SK-N-SH (cell line): ENCODE results near the gene LRIG1. TPM values are rescaled to one million over a fixed set of nuclear protein-coding genes. Genes with fewer than 3 reads are reported as not detected.

ENCODE experiments used
- CTCF ChIA-PET: fragments of 300-600, 350-600 bp; formaldehyde crosslinking; extraction: SDS; loops from one replicate; lab custom pipeline; 2021; lab: Yijun Ruan, JAX
- POLR2A ChIA-PET: fragments of 350-600 bp; sonication (Branson Sonifier 250); formaldehyde crosslinking; extraction: SDS; loops from one replicate; lab custom pipeline; 2020; ENCODE audit warnings: antibody characterized with exemption, inconsistent platforms; lab: Yijun Ruan, JAX
- DNase-seq: peaks from one replicate; pipeline ENCODE4 v3.0.0; 2012
- H2AFZ ChIP-seq: fragments of 200-600 bp; sonication (generic); 2 replicates; pipeline ENCODE4 v1.8.1; 2016; ENCODE audit warnings: antibody characterized with exemption, mild to moderate bottlenecking, low read depth
- H3F3A ChIP-seq: fragments of 200-600 bp; sonication (generic); replicated peaks from 2 replicates; pipeline ENCODE3; 2016; ENCODE audit warnings: antibody characterized with exemption, mild to moderate bottlenecking; ENCODE audit not compliant: insufficient read depth
- H3K27ac ChIP-seq, 2 experiments: fragments of 200-500 bp in 1 of 2; fragments of 200-600 bp in 1 of 2; sonication (Bioruptor generic) in 1 of 2; sonication (generic), shearing (Covaris generic) in 1 of 2; 2 replicates each; pipeline versions ENCODE4 v1.5.1 to v1.6.1; 2014 to 2016; ENCODE audit warnings: low read depth in 2 of 2, inconsistent platforms in 1 of 2, low read length in 1 of 2, mild to moderate bottlenecking in 1 of 2, mixed read lengths in 1 of 2
- H3K27me3 ChIP-seq: fragments of 200-600 bp; sonication (generic), shearing (Covaris generic); 2 replicates; pipeline ENCODE4 v1.6.1; 2016; ENCODE audit warnings: mixed run types; ENCODE audit not compliant: insufficient read depth
- H3K36me3 ChIP-seq, 2 experiments: fragments of 200-500 bp in 1 of 2; fragments of 200-600 bp in 1 of 2; sonication (Bioruptor generic) in 1 of 2; sonication (generic) in 1 of 2; replicated peaks in 1 of 2; 2 replicates each; pipeline versions ENCODE3 to v1.5.1; 2014 to 2016; ENCODE audit warnings: low read length in 1 of 2, mild to moderate bottlenecking in 1 of 2; ENCODE audit not compliant: insufficient read depth in 2 of 2, control insufficient read depth in 1 of 2
- H3K4me1 ChIP-seq, 2 experiments: fragments of 200-500 bp in 1 of 2; fragments of 200-600 bp in 1 of 2; sonication (Bioruptor generic) in 1 of 2; sonication (generic), shearing (Covaris generic) in 1 of 2; 2 replicates each; pipeline versions ENCODE4 v1.5.1 to v1.6.1; 2014 to 2016; ENCODE audit warnings: low read depth in 1 of 2, low read length in 1 of 2, mixed run types in 1 of 2; ENCODE audit not compliant: insufficient read depth in 2 of 2, control insufficient read depth in 1 of 2
- H3K4me2 ChIP-seq: fragments of 200-600 bp; sonication (generic), shearing (Covaris generic); 2 replicates; pipeline ENCODE4 v1.6.1; 2017; ENCODE audit warnings: mixed run types
- H3K4me3 ChIP-seq, 2 experiments: fragments of 200-500 bp in 1 of 2; fragments of 200-600 bp in 1 of 2; sonication (Bioruptor generic) in 1 of 2; sonication (generic), shearing (Covaris generic) in 1 of 2; 2 replicates each; pipeline versions ENCODE4 v1.5.1 to v1.8.1; 2014 to 2016; ENCODE audit warnings: low read depth in 2 of 2, inconsistent platforms in 1 of 2, low read length in 1 of 2, mild to moderate bottlenecking in 1 of 2, mixed read lengths in 1 of 2, moderate library complexity in 1 of 2
- H3K79me2 ChIP-seq: fragments of 200-600 bp; sonication (generic); 2 replicates; pipeline ENCODE4 v1.8.1; 2017; ENCODE audit warnings: mild to moderate bottlenecking; ENCODE audit not compliant: insufficient read depth
- H3K9ac ChIP-seq: fragments of 200-600 bp; sonication (generic); 2 replicates; pipeline ENCODE4 v1.6.1; 2017; ENCODE audit warnings: mixed run types
- H3K9me2 ChIP-seq: fragments of 200-600 bp; sonication (generic); 2 replicates; pipeline ENCODE4 v1.6.1; 2017; ENCODE audit warnings: mixed run types
- H3K9me3 ChIP-seq: fragments of 200-600 bp; sonication (generic); 2 replicates; pipeline ENCODE4 v1.6.1; 2017; ENCODE audit warnings: mixed run types, mild to moderate bottlenecking, moderate library complexity
- H4K20me1 ChIP-seq: fragments of 200-600 bp; sonication (generic); 2 replicates; pipeline ENCODE4 v1.6.1; 2017; ENCODE audit warnings: mild to moderate bottlenecking, mixed run types; ENCODE audit not compliant: insufficient read depth
- ELF1 ChIP-seq: IDR thresholded peaks from 2 replicates; pipeline ENCODE4 v1.4.0; 2012
- EP300 ChIP-seq, 2 experiments: IDR thresholded peaks; 2 replicates each; pipeline versions ENCODE4 v1.4.0 to v1.6.1; 2012; ENCODE audit warnings: borderline replicate concordance in 1 of 2, low read depth in 1 of 2, low read length in 1 of 2
- EZH2phosphoT487 ChIP-seq: fragments of 200-600 bp; sonication (generic); IDR thresholded peaks from 2 replicates; pipeline ENCODE4 v1.6.1; 2017; ENCODE audit warnings: low read depth, mixed run types, mild to moderate bottlenecking, antibody characterized with exemption, moderate library complexity, borderline replicate concordance
- FOSL2 ChIP-seq: IDR thresholded peaks from 2 replicates; pipeline ENCODE4 v1.4.0; 2012; ENCODE audit warnings: low read depth, mild to moderate bottlenecking, moderate library complexity, borderline replicate concordance
- FOXJ3 ChIP-seq: sonication (generic); formaldehyde crosslinking; IDR thresholded peaks from 2 replicates; pipeline ENCODE4 v1.5.1; 2020; ENCODE audit warnings: mild to moderate bottlenecking, missing genetic modification reagents
- GATA2 ChIP-seq: sonication (generic); formaldehyde crosslinking; IDR thresholded peaks from 2 replicates; pipeline ENCODE4 v1.5.0; 2020; ENCODE audit warnings: mild to moderate bottlenecking, missing genetic modification reagents
- JUND ChIP-seq: IDR thresholded peaks from 2 replicates; pipeline ENCODE4 v1.4.0; 2012
- MAX ChIP-seq: IDR thresholded peaks from 2 replicates; pipeline ENCODE4 v1.4.0; 2012; ENCODE audit warnings: low read depth
- MEF2A ChIP-seq: IDR thresholded peaks from 2 replicates; pipeline ENCODE4 v1.4.0; 2012; ENCODE audit warnings: low read depth, borderline replicate concordance
- MXI1 ChIP-seq: IDR thresholded peaks from 2 replicates; pipeline ENCODE4 v1.6.1; 2012; ENCODE audit warnings: mild to moderate bottlenecking, low read depth, low read length, improper control_type of control experiment
- TEAD4 ChIP-seq: IDR thresholded peaks from 2 replicates; pipeline ENCODE4 v1.4.0; 2012; ENCODE audit warnings: mild to moderate bottlenecking, borderline replicate concordance; ENCODE audit not compliant: insufficient read depth
- USF1 ChIP-seq: IDR thresholded peaks from 2 replicates; pipeline ENCODE4 v1.4.0; 2012; ENCODE audit warnings: low read depth, borderline replicate concordance
- YY1 ChIP-seq: IDR thresholded peaks from 2 replicates; pipeline ENCODE4 v1.4.0; 2012; ENCODE audit warnings: low read depth, mild to moderate bottlenecking
- WGBS: methylation state at CpG from one replicate; pipeline ENCODE4 v1.1.6; 2017; ENCODE audit warnings: low lambda C conversion rate; 5-methylcytosine and 5-hydroxymethylcytosine counted together
- polyA plus RNA-seq, 3 experiments: library from polyadenylated mRNA; depleted of rRNA; stranded (reverse); fragments of >200 nt; gene quantifications; 2 replicates each; pipeline ENCODE4 v1.2.3, GENCODE V29; 2012
- TF ChIP-seq, protein P1 (sequence below): fragments of 200-600 bp; sonication (generic); IDR thresholded peaks from 2 replicates; pipeline ENCODE4 v1.6.1; 2017; ENCODE audit warnings: antibody characterized with exemption, mild to moderate bottlenecking, moderate library complexity
- TF ChIP-seq, protein P2 (sequence below): IDR thresholded peaks from 2 replicates; pipeline ENCODE4 v1.4.0; 2012; ENCODE audit warnings: low read depth, borderline replicate concordance

The LRIG1 gene
- polyA plus RNA-seq, 1 of the 3 experiments (the other 2 are of a cell fraction) = 1.7 TPM

DNA sequence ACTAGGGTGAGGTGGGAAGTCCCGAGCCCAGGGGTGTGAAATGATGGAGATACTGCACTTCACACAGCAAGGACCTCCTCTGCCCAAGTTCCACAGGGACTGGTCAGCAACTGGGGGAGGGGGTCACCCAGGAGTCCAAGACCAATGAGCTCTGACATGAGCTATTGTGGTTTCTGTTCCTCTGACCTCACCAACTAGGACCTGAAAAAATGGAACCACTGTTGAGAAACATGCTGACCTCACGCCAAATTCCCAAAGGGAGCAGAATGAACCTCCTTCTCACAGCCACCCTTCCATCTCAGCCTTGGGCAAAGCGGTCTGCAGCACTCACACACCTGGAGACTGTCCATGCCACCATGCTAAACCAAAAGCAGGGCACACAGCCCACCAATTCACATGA, 69.3 kb downstream of the LRIG1 start (continued):
- TF ChIP-seq FOXJ3 = no peak
- no peak for TF ChIP-seq GATA2 (CRISPR knock-in tag)
- no peak for TF ChIP-seq MXI1

DNA sequence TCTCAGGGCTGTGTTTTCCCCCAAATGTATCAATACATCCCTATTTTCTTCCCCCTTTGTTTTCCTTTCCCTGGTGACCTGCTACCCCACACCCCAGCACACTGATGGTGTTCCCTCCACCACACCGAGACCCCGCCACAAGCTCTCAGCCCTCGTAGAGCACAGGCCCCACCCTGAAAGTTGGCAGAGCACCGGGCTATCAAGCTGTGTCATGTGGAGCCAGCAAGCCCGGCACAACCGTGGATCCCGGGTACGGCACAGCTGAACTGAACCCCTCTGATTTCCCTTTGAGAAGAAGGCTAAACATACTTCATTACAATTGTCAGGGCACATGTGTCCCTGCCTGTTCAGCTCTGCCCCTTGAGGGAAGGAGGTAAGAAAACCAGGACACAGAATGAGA, 69.9 kb downstream of the LRIG1 start:
- no peaks in the 10 kb centered on the region for H3K9me2 ChIP-seq
- no peaks in the 10 kb centered on the region for H3K27me3 ChIP-seq
- ChIA-PET CTCF (no interaction called here), POLR2A (no interaction called here)
- no peaks in the 10 kb centered on the region for H3K79me2 ChIP-seq
- H3F3A ChIP-seq = no peaks in the 10 kb centered on the region
- peaks cover 10 to 15% of the 10 kb centered on the region in 2 experiments for H3K4me1 ChIP-seq
- H3K36me3 ChIP-seq = no peaks in the 10 kb centered on the region
- no peak overlapping the region for H2AFZ ChIP-seq
- no peaks in the 10 kb centered on the region for H3K9me3 ChIP-seq
- H4K20me1 ChIP-seq = no peaks in the 10 kb centered on the region
- TF ChIP-seq, protein P1, sequence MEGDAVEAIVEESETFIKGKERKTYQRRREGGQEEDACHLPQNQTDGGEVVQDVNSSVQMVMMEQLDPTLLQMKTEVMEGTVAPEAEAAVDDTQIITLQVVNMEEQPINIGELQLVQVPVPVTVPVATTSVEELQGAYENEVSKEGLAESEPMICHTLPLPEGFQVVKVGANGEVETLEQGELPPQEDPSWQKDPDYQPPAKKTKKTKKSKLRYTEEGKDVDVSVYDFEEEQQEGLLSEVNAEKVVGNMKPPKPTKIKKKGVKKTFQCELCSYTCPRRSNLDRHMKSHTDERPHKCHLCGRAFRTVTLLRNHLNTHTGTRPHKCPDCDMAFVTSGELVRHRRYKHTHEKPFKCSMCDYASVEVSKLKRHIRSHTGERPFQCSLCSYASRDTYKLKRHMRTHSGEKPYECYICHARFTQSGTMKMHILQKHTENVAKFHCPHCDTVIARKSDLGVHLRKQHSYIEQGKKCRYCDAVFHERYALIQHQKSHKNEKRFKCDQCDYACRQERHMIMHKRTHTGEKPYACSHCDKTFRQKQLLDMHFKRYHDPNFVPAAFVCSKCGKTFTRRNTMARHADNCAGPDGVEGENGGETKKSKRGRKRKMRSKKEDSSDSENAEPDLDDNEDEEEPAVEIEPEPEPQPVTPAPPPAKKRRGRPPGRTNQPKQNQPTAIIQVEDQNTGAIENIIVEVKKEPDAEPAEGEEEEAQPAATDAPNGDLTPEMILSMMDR = no peak
- TF ChIP-seq TEAD4 (no peak), FOSL2 (no peak), YY1 (no peak), MXI1 (no peak), ELF1 (no peak), MAX (no peak), MEF2A (no peak), JUND (no peak), EZH2phosphoT487 (no peak), USF1 (no peak), GATA2 (CRISPR knock-in tag) (no peak), EP300 (IDR thresholded peaks at IDR 0.05; ENCODE audit: borderline replicate concordance in 1 of 2, low read depth in 1 of 2, low read length in 1 of 2) (no peak)
- TF ChIP-seq, protein P2, sequence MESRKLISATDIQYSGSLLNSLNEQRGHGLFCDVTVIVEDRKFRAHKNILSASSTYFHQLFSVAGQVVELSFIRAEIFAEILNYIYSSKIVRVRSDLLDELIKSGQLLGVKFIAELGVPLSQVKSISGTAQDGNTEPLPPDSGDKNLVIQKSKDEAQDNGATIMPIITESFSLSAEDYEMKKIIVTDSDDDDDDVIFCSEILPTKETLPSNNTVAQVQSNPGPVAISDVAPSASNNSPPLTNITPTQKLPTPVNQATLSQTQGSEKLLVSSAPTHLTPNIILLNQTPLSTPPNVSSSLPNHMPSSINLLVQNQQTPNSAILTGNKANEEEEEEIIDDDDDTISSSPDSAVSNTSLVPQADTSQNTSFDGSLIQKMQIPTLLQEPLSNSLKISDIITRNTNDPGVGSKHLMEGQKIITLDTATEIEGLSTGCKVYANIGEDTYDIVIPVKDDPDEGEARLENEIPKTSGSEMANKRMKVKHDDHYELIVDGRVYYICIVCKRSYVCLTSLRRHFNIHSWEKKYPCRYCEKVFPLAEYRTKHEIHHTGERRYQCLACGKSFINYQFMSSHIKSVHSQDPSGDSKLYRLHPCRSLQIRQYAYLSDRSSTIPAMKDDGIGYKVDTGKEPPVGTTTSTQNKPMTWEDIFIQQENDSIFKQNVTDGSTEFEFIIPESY = no peak
- DNase-seq = no peak
- H3K4me3 ChIP-seq = no peak overlapping the region
- no peak overlapping the region for H3K27ac ChIP-seq
- WGBS = 89% methylated on average over 8 of the region's 8 CpGs
- no peak overlapping the region for H3K4me2 ChIP-seq
- H3K9ac ChIP-seq = no peak overlapping the region
